Measurements from ENCODE around the gene TIMP2. TPM values are rescaled to one million over a fixed set of nuclear protein-coding genes. Genes with fewer than 3 reads are reported as not detected.

TIMP2 gene
- total and polyA plus RNA-seq, 2 of the 4 experiments (the other 2 are of a cell fraction), result 43.9 to 416 TPM

- Histone ChIP-seq H3K4me3 (ENCODE audit: insufficient read depth, low read depth, low read length) (no peak overlapping the region), H2BK20ac (ENCODE audit: low read depth, low read length) (no peak overlapping the region), H2BK15ac (ENCODE audit: low read depth, low read length) (no peak overlapping the region), H3K36me3 (ENCODE audit: control insufficient read depth, insufficient read depth, low read length) (no peaks in the 10 kb centered on the region), H3K9ac (ENCODE audit: low read depth, low read length) (no peak overlapping the region), H2BK120ac (ENCODE audit: low read depth, low read length) (no peak overlapping the region), H4K5ac (ENCODE audit: low read depth, low read length) (no peak overlapping the region), H3K27ac (ENCODE audit: insufficient read depth, low read length) (no peak overlapping the region), H3K79me1 (ENCODE audit: low read depth in 1 of 2, low read length in 2 of 2) (no peaks in the 10 kb centered on the region), H3K9me1 (ENCODE audit: insufficient read depth, low read length) (no peaks in the 10 kb centered on the region), H4K91ac (ENCODE audit: insufficient read depth, low read depth, low read length) (no peak overlapping the region), H3K4me2 (ENCODE audit: low read depth, low read length) (no peak overlapping the region), H3K9me3 (ENCODE audit: control insufficient read depth, insufficient read depth, low read length) (peaks cover under 1% of the 10 kb centered on the region), H2AK9ac (replicated peaks; ENCODE audit: low read depth, low read length, poor library complexity) (no peak overlapping the region), H3K56ac (ENCODE audit: extremely low read depth, insufficient read depth, low read length) (no peak overlapping the region), H2BK5ac (ENCODE audit: low read depth, low read length, poor library complexity, severe bottlenecking) (no peak overlapping the region), H3K14ac (replicated peaks; ENCODE audit: low read depth, low read length) (no peak overlapping the region), H4K20me1 (ENCODE audit: insufficient read depth, low read length) (no peaks in the 10 kb centered on the region), H4K8ac (ENCODE audit: low read depth in 2 of 2, low read length in 2 of 2) (no peak overlapping the region), H3K4ac (ENCODE audit: low read depth, low read length) (no peak overlapping the region), H3K18ac (ENCODE audit: low read depth, low read length) (no peak overlapping the region), H2AK5ac (ENCODE audit: low read depth, low read length) (no peak overlapping the region), H3K4me1 (ENCODE audit: control insufficient read depth, insufficient read depth, low read length) (peaks cover 24% of the 10 kb centered on the region), H2AFZ (replicated peaks; ENCODE audit: low read length, poor library complexity) (no peak overlapping the region), H3K23ac (ENCODE audit: low read depth, low read length) (no peak overlapping the region), H3K27me3 (ENCODE audit: control insufficient read depth, insufficient read depth, low read length) (no peaks in the 10 kb centered on the region; the same call in 1 of the 2 replicates)
- intact Hi-C loops (cut with micrococcal nuclease), result no loop called here
- BruUV-seq (replicated peaks), result no TSS peak
- CTCF ChIA-PET, result no interaction called here
- ATAC-seq (ENCODE audit: low read depth) (no peak), DNase-seq (no peak)
- in situ Hi-C loops (cut with MboI; ENCODE audit: low sequenced_read_pairs), result loop anchor here (25.0 kb wide), 1 partner anchor 469 kb away; no protein-coding TSS in a partner anchor
- 70% methylated on average over 2 of the region's 11 CpGs; no CpG with 5 or more reads in 1 of the 2 experiments for WGBS, 2 experiments (ENCODE audit: extremely low coverage in 2 of 2, insufficient read length in 1 of 2)
- POLR2A ChIA-PET (ENCODE audit: unreplicated experiment), result no interaction called here
- TF ChIP-seq SMC3 (IDR thresholded peaks at IDR 0.05; ENCODE audit: low read depth, low read length), result no peak
- no peak for TF ChIP-seq BHLHE40 (IDR thresholded peaks at IDR 0.05; ENCODE audit: low read depth, low read length)
- TF ChIP-seq USF2 (IDR thresholded peaks at IDR 0.05; ENCODE audit: low read depth, low read length), result no peak
- TF ChIP-seq RCOR1 (IDR thresholded peaks at IDR 0.05; ENCODE audit: insufficient replicate concordance, low read length), result no peak
- no peak for TF ChIP-seq RAD21 (IDR thresholded peaks at IDR 0.05; ENCODE audit: low read length)
- no peak for TF ChIP-seq RFX5 (IDR thresholded peaks at IDR 0.05; ENCODE audit: low read depth, low read length)
- no peak for TF ChIP-seq CHD1 (IDR thresholded peaks at IDR 0.05; ENCODE audit: low read depth, low read length)
- TF ChIP-seq CEBPB (IDR thresholded peaks at IDR 0.05; ENCODE audit: low read depth, low read length), result no peak
- TF ChIP-seq CTCF (conservative IDR thresholded peaks at IDR 0.05; ENCODE audit: low read depth, low read length), result no peak
- TF ChIP-seq ELK1 (IDR thresholded peaks at IDR 0.05; ENCODE audit: borderline replicate concordance, low read depth, low read length), result no peak
- TF ChIP-seq MAZ (IDR thresholded peaks at IDR 0.05; ENCODE audit: borderline replicate concordance, low read depth, low read length), result no peak
- no peak for TF ChIP-seq FOS (IDR thresholded peaks at IDR 0.05; ENCODE audit: low read depth, low read length)
- dilution Hi-C loops (cut with HindIII; ENCODE audit: low sequenced_read_pairs, unreplicated experiment), result no loop called here
Measured at GRCh38 chr17:78956254-78956653, 31.1 kb upstream of the TIMP2 start.
